Measurements from ENCODE around the gene TSPAN5. TPM values are rescaled to one million over a fixed set of nuclear protein-coding genes. Genes with fewer than 3 reads are reported as not detected.
"Not testable (repeated sequence)": the region's sequence is repeated elsewhere in the genome, so short reads cannot be mapped to it uniquely, and the experiment has no call there.

The TSPAN5 gene
- polyA plus RNA-seq = 1 to 10 TPM; 8.8 to 9.8 TPM

GRCh38 chr4:98658287-98659105, at the start of gene TSPAN5:
Gene TSPAN5, minus strand, starts transcription at chr4:98658611.
- peak within 1 kb of the TSS; percentile 86 to 87 for H3K4me3 ChIP-seq (ENCODE audit: low read depth in 1 of 2, low read length in 2 of 2)
- peak within 1 kb of the TSS; percentile 76 to 96 for H3K27ac ChIP-seq (ENCODE audit: low read depth in 2 of 2, low read length in 1 of 2)
- no peaks in the 10 kb centered on the region for H3K27me3 ChIP-seq (ENCODE audit: control insufficient read depth in 1 of 2, insufficient read depth in 2 of 2, low read length in 2 of 2)
- H3K9me3 ChIP-seq (ENCODE audit: control insufficient read depth in 2 of 2, insufficient read depth in 1 of 2, low read depth in 1 of 2, low read length in 1 of 2) = no peaks in the 10 kb centered on the region
- 0% methylated on average over 92 to 113 of the region's 113 CpGs for WGBS, 2 donors
- H3K36me3 ChIP-seq (ENCODE audit: control insufficient read depth in 2 of 2, insufficient read depth in 2 of 2, low read length in 1 of 2) = no peaks in the 10 kb centered on the region
- H3K4me1 ChIP-seq (ENCODE audit: control insufficient read depth in 2 of 2, insufficient read depth in 2 of 2, low read length in 1 of 2) = peaks cover 0 to 7% of the 10 kb centered on the region in 2 donors

- Histone ChIP-seq H3K9me3 (ENCODE audit: control insufficient read depth in 2 of 2, insufficient read depth in 1 of 2, low read depth in 1 of 2, low read length in 1 of 2) (peaks cover 0 to 6% of the 10 kb centered on the region in 2 donors), H3K27ac (ENCODE audit: low read depth in 2 of 2, low read length in 1 of 2) (peak overlapping the region in 1 of 2 donors; percentile 10), H3K36me3 (ENCODE audit: control insufficient read depth in 2 of 2, insufficient read depth in 2 of 2, low read length in 1 of 2) (no peaks in the 10 kb centered on the region), H3K4me1 (ENCODE audit: control insufficient read depth in 2 of 2, insufficient read depth in 2 of 2, low read length in 1 of 2) (no peaks in the 10 kb centered on the region), H3K27me3 (ENCODE audit: control insufficient read depth in 1 of 2, insufficient read depth in 2 of 2, low read length in 2 of 2) (no peaks in the 10 kb centered on the region), H3K4me3 (ENCODE audit: low read depth in 1 of 2, low read length in 2 of 2) (no peak overlapping the region)
- WGBS, 2 donors = 84 to 93% methylated on average over 1 of the region's 1 CpG
These were observed 48.5 kb upstream of the TSPAN5 start for GRCh38 chr4:98706935-98707334.

- Histone ChIP-seq H3K9me3 (ENCODE audit: control insufficient read depth in 2 of 2, insufficient read depth in 1 of 2, low read depth in 1 of 2, low read length in 1 of 2) (peaks cover 0 to 6% of the 10 kb centered on the region in 2 donors), H3K4me3 (ENCODE audit: low read depth in 1 of 2, low read length in 2 of 2) (no peak overlapping the region), H3K27me3 (ENCODE audit: control insufficient read depth in 1 of 2, insufficient read depth in 2 of 2, low read length in 2 of 2) (no peaks in the 10 kb centered on the region), H3K36me3 (ENCODE audit: control insufficient read depth in 2 of 2, insufficient read depth in 2 of 2, low read length in 1 of 2) (no peaks in the 10 kb centered on the region), H3K4me1 (ENCODE audit: control insufficient read depth in 2 of 2, insufficient read depth in 2 of 2, low read length in 1 of 2) (no peaks in the 10 kb centered on the region), H3K27ac (ENCODE audit: low read depth in 2 of 2, low read length in 1 of 2) (no peak overlapping the region)
- 77 to 87% methylated on average over 4 of the region's 4 CpGs for WGBS, 2 donors
These were observed 47.9 kb upstream of the TSPAN5 start for GRCh38 chr4:98706200-98706813.

GRCh38 chr4:98705586-98705985, 47.2 kb upstream of the TSPAN5 start:
- H3K9me3 ChIP-seq (ENCODE audit: control insufficient read depth in 2 of 2, insufficient read depth in 1 of 2, low read depth in 1 of 2, low read length in 1 of 2); H3K36me3 ChIP-seq (ENCODE audit: control insufficient read depth in 2 of 2, insufficient read depth in 2 of 2, low read length in 1 of 2); H3K27me3 ChIP-seq (ENCODE audit: control insufficient read depth in 1 of 2, insufficient read depth in 2 of 2, low read length in 2 of 2); H3K27ac ChIP-seq (ENCODE audit: low read depth in 2 of 2, low read length in 1 of 2); H3K4me1 ChIP-seq (ENCODE audit: control insufficient read depth in 2 of 2, insufficient read depth in 2 of 2, low read length in 1 of 2); H3K4me3 ChIP-seq (ENCODE audit: low read depth in 1 of 2, low read length in 2 of 2): not testable (repeated sequence)
- WGBS, 2 donors = 93 to 98% methylated on average over 3 of the region's 3 CpGs

- H3K4me1 ChIP-seq (ENCODE audit: control insufficient read depth in 2 of 2, insufficient read depth in 2 of 2, low read length in 1 of 2) = no peaks in the 10 kb centered on the region
- H3K27me3 ChIP-seq (ENCODE audit: control insufficient read depth in 1 of 2, insufficient read depth in 2 of 2, low read length in 2 of 2) = no peaks in the 10 kb centered on the region
- H3K9me3 ChIP-seq (ENCODE audit: control insufficient read depth in 2 of 2, insufficient read depth in 1 of 2, low read depth in 1 of 2, low read length in 1 of 2) = peaks cover 0 to 6% of the 10 kb centered on the region in 2 donors
- H3K27ac ChIP-seq (ENCODE audit: low read depth in 2 of 2, low read length in 1 of 2) = no peak overlapping the region
- no peak overlapping the region for H3K4me3 ChIP-seq (ENCODE audit: low read depth in 1 of 2, low read length in 2 of 2)
- H3K36me3 ChIP-seq (ENCODE audit: control insufficient read depth in 2 of 2, insufficient read depth in 2 of 2, low read length in 1 of 2) = no peaks in the 10 kb centered on the region
- WGBS, 2 donors = 88 to 89% methylated on average over 3 of the region's 3 CpGs
These were observed 42.2 kb upstream of the TSPAN5 start for GRCh38 chr4:98700656-98701055.

GRCh38 chr4:98694076-98694475, 35.7 kb upstream of the TSPAN5 start:
- no peaks in the 10 kb centered on the region for H3K4me1 ChIP-seq (ENCODE audit: control insufficient read depth in 2 of 2, insufficient read depth in 2 of 2, low read length in 1 of 2)
- no peaks in the 10 kb centered on the region for H3K9me3 ChIP-seq (ENCODE audit: control insufficient read depth in 2 of 2, insufficient read depth in 1 of 2, low read depth in 1 of 2, low read length in 1 of 2)
- WGBS, 2 donors = 58 to 68% methylated on average over 10 of the region's 10 CpGs
- no peaks in the 10 kb centered on the region for H3K36me3 ChIP-seq (ENCODE audit: control insufficient read depth in 2 of 2, insufficient read depth in 2 of 2, low read length in 1 of 2)
- H3K4me3 ChIP-seq (ENCODE audit: low read depth in 1 of 2, low read length in 2 of 2) = no peak overlapping the region
- H3K27me3 ChIP-seq (ENCODE audit: control insufficient read depth in 1 of 2, insufficient read depth in 2 of 2, low read length in 2 of 2) = no peaks in the 10 kb centered on the region
- peak overlapping the region; percentile 61 to 85 for H3K27ac ChIP-seq (ENCODE audit: low read depth in 2 of 2, low read length in 1 of 2)

GRCh38 chr4:98692411-98692810, 34.0 kb upstream of the TSPAN5 start:
- H3K9me3 ChIP-seq (ENCODE audit: control insufficient read depth in 2 of 2, insufficient read depth in 1 of 2, low read depth in 1 of 2, low read length in 1 of 2) = no peaks in the 10 kb centered on the region
- no peaks in the 10 kb centered on the region for H3K27me3 ChIP-seq (ENCODE audit: control insufficient read depth in 1 of 2, insufficient read depth in 2 of 2, low read length in 2 of 2)
- 48 to 51% methylated on average over 7 of the region's 7 CpGs for WGBS, 2 donors
- H3K4me1 ChIP-seq (ENCODE audit: control insufficient read depth in 2 of 2, insufficient read depth in 2 of 2, low read length in 1 of 2) = no peaks in the 10 kb centered on the region
- no peak overlapping the region for H3K27ac ChIP-seq (ENCODE audit: low read depth in 2 of 2, low read length in 1 of 2)
- H3K36me3 ChIP-seq (ENCODE audit: control insufficient read depth in 2 of 2, insufficient read depth in 2 of 2, low read length in 1 of 2) = no peaks in the 10 kb centered on the region
- H3K4me3 ChIP-seq (ENCODE audit: low read depth in 1 of 2, low read length in 2 of 2) = no peak overlapping the region

- H3K27ac ChIP-seq (ENCODE audit: low read depth in 2 of 2, low read length in 1 of 2) = no peak overlapping the region
- 83 to 92% methylated on average over 4 of the region's 4 CpGs for WGBS, 2 donors
These were observed 33.2 kb upstream of the TSPAN5 start for GRCh38 chr4:98691588-98691987.

GRCh38 chr4:98689507-98690174, 31.2 kb upstream of the TSPAN5 start:
- Histone ChIP-seq H3K9me3 (ENCODE audit: control insufficient read depth in 2 of 2, insufficient read depth in 1 of 2, low read depth in 1 of 2, low read length in 1 of 2) (no peaks in the 10 kb centered on the region), H3K36me3 (ENCODE audit: control insufficient read depth in 2 of 2, insufficient read depth in 2 of 2, low read length in 1 of 2) (no peaks in the 10 kb centered on the region), H3K4me1 (ENCODE audit: control insufficient read depth in 2 of 2, insufficient read depth in 2 of 2, low read length in 1 of 2) (no peaks in the 10 kb centered on the region), H3K27me3 (ENCODE audit: control insufficient read depth in 1 of 2, insufficient read depth in 2 of 2, low read length in 2 of 2) (no peaks in the 10 kb centered on the region), H3K27ac (ENCODE audit: low read depth in 2 of 2, low read length in 1 of 2) (no peak overlapping the region), H3K4me3 (ENCODE audit: low read depth in 1 of 2, low read length in 2 of 2) (no peak overlapping the region)
- 90 to 95% methylated on average over 4 of the region's 4 CpGs for WGBS, 2 donors

More at GRCh38 chr4:98691588-98691987, 33.2 kb upstream of the TSPAN5 start:
- H3K36me3 ChIP-seq (ENCODE audit: control insufficient read depth in 2 of 2, insufficient read depth in 2 of 2, low read length in 1 of 2) = no peaks in the 10 kb centered on the region
- no peaks in the 10 kb centered on the region for H3K9me3 ChIP-seq (ENCODE audit: control insufficient read depth in 2 of 2, insufficient read depth in 1 of 2, low read depth in 1 of 2, low read length in 1 of 2)
- H3K4me3 ChIP-seq (ENCODE audit: low read depth in 1 of 2, low read length in 2 of 2) = no peak overlapping the region
- H3K4me1 ChIP-seq (ENCODE audit: control insufficient read depth in 2 of 2, insufficient read depth in 2 of 2, low read length in 1 of 2) = no peaks in the 10 kb centered on the region
- H3K27me3 ChIP-seq (ENCODE audit: control insufficient read depth in 1 of 2, insufficient read depth in 2 of 2, low read length in 2 of 2) = no peaks in the 10 kb centered on the region
